CD4-positive, alpha-beta T cell treated with Interleukin-17A for 1 hour (primary cell): Measurements from ENCODE around the gene HSD17B2.

Experiments used
- DNase-seq: peaks from one replicate; pipeline ENCODE4 v3.0.0-alpha.2; 2020

Gene HSD17B2

GRCh38 chr16:82020051-82020450, 15.0 kb upstream of the HSD17B2 start:
- no peak for DNase-seq

- DNase-seq: no peak
These were observed 11.8 kb upstream of the HSD17B2 start for GRCh38 chr16:82023206-82023605.

GRCh38 chr16:82024316-82024715, 10.7 kb upstream of the HSD17B2 start:
- DNase-seq: no peak

GRCh38 chr16:82024883-82025282, 10.2 kb upstream of the HSD17B2 start:
- no peak for DNase-seq

GRCh38 chr16:82027629-82028064, 7.4 kb upstream of the HSD17B2 start:
- DNase-seq: no peak

- peak; percentile 9 for DNase-seq
These were observed 3.7 kb upstream of the HSD17B2 start for GRCh38 chr16:82031116-82032084.

- no peak for DNase-seq
These were observed 2.0 kb upstream of the HSD17B2 start for GRCh38 chr16:82033006-82033405.

GRCh38 chr16:82033683-82034300, 1.3 kb upstream of the HSD17B2 start:
- no peak for DNase-seq

GRCh38 chr16:82037251-82037650, 2.2 kb downstream of the HSD17B2 start:
- DNase-seq: no peak

- no peak for DNase-seq
These were observed 2.6 kb downstream of the HSD17B2 start for GRCh38 chr16:82037666-82038065.

GRCh38 chr16:82040296-82040695, 5.2 kb downstream of the HSD17B2 start:
- no peak for DNase-seq

- DNase-seq: no peak
These were observed 6.5 kb downstream of the HSD17B2 start for GRCh38 chr16:82041542-82041941.

GRCh38 chr16:82042144-82042543, 7.1 kb downstream of the HSD17B2 start:
- DNase-seq: no peak

- DNase-seq: no peak
These were observed 7.8 kb downstream of the HSD17B2 start for GRCh38 chr16:82042846-82043245.

- DNase-seq: no peak
These were observed 8.9 kb downstream of the HSD17B2 start for GRCh38 chr16:82043680-82044584.

GRCh38 chr16:82044585-82044911, 9.5 kb downstream of the HSD17B2 start:
- DNase-seq: no peak

GRCh38 chr16:82045465-82045864, 10.4 kb downstream of the HSD17B2 start:
- no peak for DNase-seq

- DNase-seq: no peak
These were observed 11.5 kb downstream of the HSD17B2 start for GRCh38 chr16:82046541-82046940.

GRCh38 chr16:82046941-82047340, 11.9 kb downstream of the HSD17B2 start:
- DNase-seq: no peak

- DNase-seq: no peak
These were observed 12.3 kb downstream of the HSD17B2 start for GRCh38 chr16:82047374-82047773.

- DNase-seq: no peak
These were observed 12.7 kb downstream of the HSD17B2 start for GRCh38 chr16:82047787-82048186.

- no peak for DNase-seq
These were observed 14.4 kb downstream of the HSD17B2 start for GRCh38 chr16:82049484-82049883.

GRCh38 chr16:82050506-82050905, 15.5 kb downstream of the HSD17B2 start:
- no peak for DNase-seq
